K562 (cell line): ENCODE results near the gene ATP9A. TPM values are rescaled to one million over a fixed set of nuclear protein-coding genes. Genes with fewer than 3 reads are reported as not detected.
A peak's percentile ranks its signal among the peaks of the same experiment; 100 is the strongest.

ENCODE experiments used
- ATAC-seq: fragments of 200-7000 bp; cut with Tn5 transposase; 3 replicates; pipeline ENCODE4 v1.9.1; 2020; ENCODE audit warnings: moderate library complexity
- BruUV-seq: library from RNA; stranded (reverse); fragments of 400-500 nt; replicated peaks from 2 replicates; lab custom pipeline; 2021; lab: Mats Ljungman, UMichigan
- CTCF ChIA-PET: fragments of 300-600 bp; formaldehyde crosslinking; extraction: SDS; loops from one replicate; lab custom pipeline; 2021; ENCODE audit warnings: low intra/inter-chr PET ratio; lab: Yijun Ruan, JAX
- POLR2A ChIA-PET: fragments of 300-600, 350-650 bp; sonication (Branson Sonifier 250); formaldehyde crosslinking; extraction: SDS; loops from one replicate; lab custom pipeline; 2021; ENCODE audit warnings: antibody characterized with exemption, inconsistent platforms; lab: Yijun Ruan, JAX
- DNase-seq, 4 experiments: peaks; one replicate each; pipeline versions ENCODE4 v3.0.0 to v3.0.0-alpha.2; 2011 to 2018; ENCODE audit warnings: low spot score in 3 of 4, mixed read lengths in 3 of 4; ENCODE audit errors: extremely low read depth in 1 of 4
- FAIRE-seq: peaks from 2 replicates; lab custom pipeline; 2011; peaks lifted over from hg19 to GRCh38; lab: Jason Lieb, UNC
- H2AFZ ChIP-seq: 2 replicates; pipeline ENCODE4 v1.6.0; 2011; ENCODE audit warnings: low read depth, low read length, control low read depth, inconsistent platforms
- H3K27ac ChIP-seq: fragments of 200-600 bp; 3 replicates; pipeline ENCODE4 v1.8.0; 2011; ENCODE audit warnings: low read depth, mild to moderate bottlenecking, control low read depth, inconsistent platforms, low read length, moderate library complexity, mixed read lengths; ENCODE audit errors: extremely low read depth
- H3K27me3 ChIP-seq, 2 experiments: fragments of 300-600 bp in 1 of 2; 2 replicates in 1 of 2; 3 replicates in 1 of 2; pipeline versions ENCODE4 v1.6.0 to v1.8.0; 2011; ENCODE audit warnings: inconsistent platforms in 2 of 2, low read length in 2 of 2, mild to moderate bottlenecking in 1 of 2, mixed read lengths in 1 of 2, moderate library complexity in 1 of 2; ENCODE audit not compliant: control insufficient read depth in 2 of 2, insufficient read depth in 2 of 2
- H3K36me3 ChIP-seq: fragments of 300-600 bp; 3 replicates; pipeline ENCODE4 v1.8.0; 2011; ENCODE audit warnings: mild to moderate bottlenecking, low read length, inconsistent platforms; ENCODE audit not compliant: control insufficient read depth, insufficient read depth
- H3K4me1 ChIP-seq, 2 experiments: fragments of 200-600 bp in 1 of 2; replicated peaks in 1 of 2; 2 replicates in 1 of 2; 3 replicates in 1 of 2; pipeline versions ENCODE4 v1.5.1 to v1.8.0; 2011; ENCODE audit warnings: inconsistent platforms in 2 of 2, low read length in 2 of 2, mild to moderate bottlenecking in 1 of 2, mixed read lengths in 1 of 2, moderate library complexity in 1 of 2; ENCODE audit not compliant: control insufficient read depth in 2 of 2, insufficient read depth in 2 of 2
- H3K4me2 ChIP-seq: 2 replicates; pipeline ENCODE4 v1.6.1; 2011; ENCODE audit warnings: low read length, control low read depth, inconsistent platforms, mixed read lengths; ENCODE audit not compliant: insufficient read depth
- H3K4me3 ChIP-seq: fragments of 200-600 bp; sonication (generic), shearing (Covaris generic); 2 replicates; pipeline ENCODE4 v1.5.1; 2016; ENCODE audit warnings: control low read depth, inconsistent platforms
- H3K79me2 ChIP-seq: fragments of 200-600 bp; 3 replicates; pipeline ENCODE4 v1.8.0; 2011; ENCODE audit warnings: low read length, inconsistent platforms; ENCODE audit not compliant: control insufficient read depth, insufficient read depth
- H3K9ac ChIP-seq, 2 experiments: 2 replicates each; pipeline versions ENCODE4 v1.6.0 to v1.6.1; 2011; ENCODE audit warnings: low read depth in 2 of 2, low read length in 2 of 2, control low read depth in 1 of 2, inconsistent platforms in 1 of 2, mild to moderate bottlenecking in 1 of 2, mixed read lengths in 1 of 2; ENCODE audit not compliant: insufficient read depth in 1 of 2
- H3K9me1 ChIP-seq: one replicate; pipeline ENCODE4 v1.6.0; 2011; ENCODE audit warnings: inconsistent platforms, mild to moderate bottlenecking, low read length, moderate library complexity; ENCODE audit not compliant: control insufficient read depth, insufficient read depth
- H3K9me3 ChIP-seq: replicated peaks from 2 replicates; pipeline ENCODE4 v1.5.1; 2011; ENCODE audit warnings: low read depth, low read length, inconsistent platforms; ENCODE audit not compliant: control insufficient read depth, insufficient read depth
- H4K20me1 ChIP-seq: replicated peaks from 2 replicates; pipeline ENCODE4 v1.6.1; 2011; ENCODE audit warnings: low read length, inconsistent platforms, mixed read lengths; ENCODE audit not compliant: control insufficient read depth, insufficient read depth
- ELF4 ChIP-seq: fragments of 450-650 bp; formaldehyde crosslinking; IDR thresholded peaks from 2 replicates; pipeline ENCODE4 v1.4.0; 2022; ENCODE audit warnings: missing genetic modification characterization
- SUPT5H ChIP-seq: fragments of 450-650 bp; IDR thresholded peaks from 2 replicates; pipeline ENCODE4 v1.6.1; 2016
- WHSC1 ChIP-seq: IDR thresholded peaks from one replicate; pipeline ENCODE4 v1.6.1; 2012; ENCODE audit warnings: low read length, control low read depth, inconsistent platforms
- WGBS: fragments of 100-300 bp; shearing (Covaris generic); methylation state at CpG from one replicate; pipeline ENCODE4 v1.1.6; 2016; ENCODE audit warnings: low coverage, mixed read lengths; ENCODE audit not compliant: insufficient coverage; ENCODE audit errors: missing lambda C conversion rate; 5-methylcytosine and 5-hydroxymethylcytosine counted together
- in situ Hi-C: fragments of 300-500 bp; cut with MboI; formaldehyde crosslinking; loops from 4 replicates; pipeline ENCODE4 v1.15.0; 2018; ENCODE audit warnings: inconsistent platforms, mixed read lengths
- intact Hi-C: fragments of 100-400 bp; cut with micrococcal nuclease; formaldehyde crosslinking; loops from 2 replicates; pipeline ENCODE4 v1.14.2; 2022
- polyA plus RNA-seq, 8 experiments: library from polyadenylated mRNA; depleted of rRNA in 4 of 8; stranded (reverse) in 5 of 8; unstranded in 3 of 8; fragments of >200 nt; fragmentation: Nextera tagmentation in 2 of 8; fragmentation: Illumina TruSeq in 1 of 8; extraction: Ambion mirVana in 2 of 8; extraction: Trizol in 1 of 8; gene quantifications; 2 replicates each; pipeline versions ENCODE4 v1.2.1 to v1.2.3, GENCODE V29; 2011 to 2014; ENCODE audit warnings: inconsistent platforms in 1 of 8, missing spikeins in 1 of 8
- total RNA-seq, 7 experiments: library from RNA; depleted of rRNA in 6 of 7; stranded (reverse); fragments of >200 nt in 6 of 7; fragmentation: Illumina TruSeq in 2 of 7; extraction: Trizol in 2 of 7; gene quantifications; 2 replicates each; pipeline versions ENCODE4 v1.2.1 to v1.2.3, GENCODE V29; 2011 to 2021; ENCODE audit warnings: low replicate concordance in 1 of 7
- TF ChIP-seq, protein P1 (sequence below): fragments of 200-600 bp; sonication (generic); IDR thresholded peaks from one replicate; pipeline ENCODE4 v1.6.1; 2012; ENCODE audit warnings: mild to moderate bottlenecking, low read depth, low read length, inconsistent platforms
- TF ChIP-seq, protein P2 (sequence below): fragments of 200-800 bp; sonication (Bioruptor generic); IDR thresholded peaks from 2 replicates; pipeline ENCODE4 v1.6.1; 2017; ENCODE audit warnings: missing genetic modification characterization, missing compliant biosample characterization

Gene ATP9A
- total and polyA plus RNA-seq, 9 of the 15 experiments (the other 6 are each of a cell fraction or from before 2014, with no cell fraction given), result 0.18 to 0.62 (median 0.29) TPM

DNA sequence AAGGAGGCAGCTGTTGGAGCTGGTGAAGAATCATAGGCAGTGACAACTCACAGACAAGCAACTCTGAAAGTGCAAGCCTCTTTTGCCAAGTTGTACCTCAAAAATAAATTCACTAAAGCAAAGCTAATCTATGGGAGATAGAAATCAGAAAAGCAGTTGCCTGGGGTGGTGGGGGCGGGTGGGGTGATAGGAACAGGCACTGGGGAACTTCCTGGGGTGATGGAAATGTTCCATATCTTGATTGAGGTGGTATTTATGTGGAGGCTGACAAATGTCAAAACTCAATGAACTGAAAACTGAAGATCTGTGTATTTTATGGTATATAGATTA is 52.4 kb downstream of the ATP9A start:
- in situ Hi-C loops (no loop called here), intact Hi-C loops (no loop called here)
- no peaks in the 10 kb centered on the region for H3K9me1 ChIP-seq
- no peaks in the 10 kb centered on the region for H3K36me3 ChIP-seq
- FAIRE-seq (no peak), ATAC-seq (no peak), DNase-seq (no peak)
- H3K9me3 ChIP-seq, result no peaks in the 10 kb centered on the region
- H3K27me3 ChIP-seq, result peaks cover 18 to 19% of the 10 kb centered on the region in 2 experiments; a peak in 4 of 5 replicates
- H3K4me1 ChIP-seq, result peaks cover 0 to 4% of the 10 kb centered on the region in 2 experiments; a peak in 1 of 5 replicates
- ChIA-PET POLR2A (no interaction called here), CTCF (no interaction called here)
- no peak overlapping the region for H3K4me2 ChIP-seq
- no peak overlapping the region for H3K9ac ChIP-seq
- no peak overlapping the region for H3K27ac ChIP-seq
- TF ChIP-seq, protein P1, sequence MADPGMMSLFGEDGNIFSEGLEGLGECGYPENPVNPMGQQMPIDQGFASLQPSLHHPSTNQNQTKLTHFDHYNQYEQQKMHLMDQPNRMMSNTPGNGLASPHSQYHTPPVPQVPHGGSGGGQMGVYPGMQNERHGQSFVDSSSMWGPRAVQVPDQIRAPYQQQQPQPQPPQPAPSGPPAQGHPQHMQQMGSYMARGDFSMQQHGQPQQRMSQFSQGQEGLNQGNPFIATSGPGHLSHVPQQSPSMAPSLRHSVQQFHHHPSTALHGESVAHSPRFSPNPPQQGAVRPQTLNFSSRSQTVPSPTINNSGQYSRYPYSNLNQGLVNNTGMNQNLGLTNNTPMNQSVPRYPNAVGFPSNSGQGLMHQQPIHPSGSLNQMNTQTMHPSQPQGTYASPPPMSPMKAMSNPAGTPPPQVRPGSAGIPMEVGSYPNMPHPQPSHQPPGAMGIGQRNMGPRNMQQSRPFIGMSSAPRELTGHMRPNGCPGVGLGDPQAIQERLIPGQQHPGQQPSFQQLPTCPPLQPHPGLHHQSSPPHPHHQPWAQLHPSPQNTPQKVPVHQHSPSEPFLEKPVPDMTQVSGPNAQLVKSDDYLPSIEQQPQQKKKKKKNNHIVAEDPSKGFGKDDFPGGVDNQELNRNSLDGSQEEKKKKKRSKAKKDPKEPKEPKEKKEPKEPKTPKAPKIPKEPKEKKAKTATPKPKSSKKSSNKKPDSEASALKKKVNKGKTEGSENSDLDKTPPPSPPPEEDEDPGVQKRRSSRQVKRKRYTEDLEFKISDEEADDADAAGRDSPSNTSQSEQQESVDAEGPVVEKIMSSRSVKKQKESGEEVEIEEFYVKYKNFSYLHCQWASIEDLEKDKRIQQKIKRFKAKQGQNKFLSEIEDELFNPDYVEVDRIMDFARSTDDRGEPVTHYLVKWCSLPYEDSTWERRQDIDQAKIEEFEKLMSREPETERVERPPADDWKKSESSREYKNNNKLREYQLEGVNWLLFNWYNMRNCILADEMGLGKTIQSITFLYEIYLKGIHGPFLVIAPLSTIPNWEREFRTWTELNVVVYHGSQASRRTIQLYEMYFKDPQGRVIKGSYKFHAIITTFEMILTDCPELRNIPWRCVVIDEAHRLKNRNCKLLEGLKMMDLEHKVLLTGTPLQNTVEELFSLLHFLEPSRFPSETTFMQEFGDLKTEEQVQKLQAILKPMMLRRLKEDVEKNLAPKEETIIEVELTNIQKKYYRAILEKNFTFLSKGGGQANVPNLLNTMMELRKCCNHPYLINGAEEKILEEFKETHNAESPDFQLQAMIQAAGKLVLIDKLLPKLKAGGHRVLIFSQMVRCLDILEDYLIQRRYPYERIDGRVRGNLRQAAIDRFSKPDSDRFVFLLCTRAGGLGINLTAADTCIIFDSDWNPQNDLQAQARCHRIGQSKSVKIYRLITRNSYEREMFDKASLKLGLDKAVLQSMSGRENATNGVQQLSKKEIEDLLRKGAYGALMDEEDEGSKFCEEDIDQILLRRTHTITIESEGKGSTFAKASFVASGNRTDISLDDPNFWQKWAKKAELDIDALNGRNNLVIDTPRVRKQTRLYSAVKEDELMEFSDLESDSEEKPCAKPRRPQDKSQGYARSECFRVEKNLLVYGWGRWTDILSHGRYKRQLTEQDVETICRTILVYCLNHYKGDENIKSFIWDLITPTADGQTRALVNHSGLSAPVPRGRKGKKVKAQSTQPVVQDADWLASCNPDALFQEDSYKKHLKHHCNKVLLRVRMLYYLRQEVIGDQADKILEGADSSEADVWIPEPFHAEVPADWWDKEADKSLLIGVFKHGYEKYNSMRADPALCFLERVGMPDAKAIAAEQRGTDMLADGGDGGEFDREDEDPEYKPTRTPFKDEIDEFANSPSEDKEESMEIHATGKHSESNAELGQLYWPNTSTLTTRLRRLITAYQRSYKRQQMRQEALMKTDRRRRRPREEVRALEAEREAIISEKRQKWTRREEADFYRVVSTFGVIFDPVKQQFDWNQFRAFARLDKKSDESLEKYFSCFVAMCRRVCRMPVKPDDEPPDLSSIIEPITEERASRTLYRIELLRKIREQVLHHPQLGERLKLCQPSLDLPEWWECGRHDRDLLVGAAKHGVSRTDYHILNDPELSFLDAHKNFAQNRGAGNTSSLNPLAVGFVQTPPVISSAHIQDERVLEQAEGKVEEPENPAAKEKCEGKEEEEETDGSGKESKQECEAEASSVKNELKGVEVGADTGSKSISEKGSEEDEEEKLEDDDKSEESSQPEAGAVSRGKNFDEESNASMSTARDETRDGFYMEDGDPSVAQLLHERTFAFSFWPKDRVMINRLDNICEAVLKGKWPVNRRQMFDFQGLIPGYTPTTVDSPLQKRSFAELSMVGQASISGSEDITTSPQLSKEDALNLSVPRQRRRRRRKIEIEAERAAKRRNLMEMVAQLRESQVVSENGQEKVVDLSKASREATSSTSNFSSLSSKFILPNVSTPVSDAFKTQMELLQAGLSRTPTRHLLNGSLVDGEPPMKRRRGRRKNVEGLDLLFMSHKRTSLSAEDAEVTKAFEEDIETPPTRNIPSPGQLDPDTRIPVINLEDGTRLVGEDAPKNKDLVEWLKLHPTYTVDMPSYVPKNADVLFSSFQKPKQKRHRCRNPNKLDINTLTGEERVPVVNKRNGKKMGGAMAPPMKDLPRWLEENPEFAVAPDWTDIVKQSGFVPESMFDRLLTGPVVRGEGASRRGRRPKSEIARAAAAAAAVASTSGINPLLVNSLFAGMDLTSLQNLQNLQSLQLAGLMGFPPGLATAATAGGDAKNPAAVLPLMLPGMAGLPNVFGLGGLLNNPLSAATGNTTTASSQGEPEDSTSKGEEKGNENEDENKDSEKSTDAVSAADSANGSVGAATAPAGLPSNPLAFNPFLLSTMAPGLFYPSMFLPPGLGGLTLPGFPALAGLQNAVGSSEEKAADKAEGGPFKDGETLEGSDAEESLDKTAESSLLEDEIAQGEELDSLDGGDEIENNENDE, result no peak
- no peak for TF ChIP-seq SUPT5H
- no peak for TF ChIP-seq ELF4 (CRISPR knock-in tag)
- no peak for TF ChIP-seq WHSC1
- TF ChIP-seq, protein P2, sequence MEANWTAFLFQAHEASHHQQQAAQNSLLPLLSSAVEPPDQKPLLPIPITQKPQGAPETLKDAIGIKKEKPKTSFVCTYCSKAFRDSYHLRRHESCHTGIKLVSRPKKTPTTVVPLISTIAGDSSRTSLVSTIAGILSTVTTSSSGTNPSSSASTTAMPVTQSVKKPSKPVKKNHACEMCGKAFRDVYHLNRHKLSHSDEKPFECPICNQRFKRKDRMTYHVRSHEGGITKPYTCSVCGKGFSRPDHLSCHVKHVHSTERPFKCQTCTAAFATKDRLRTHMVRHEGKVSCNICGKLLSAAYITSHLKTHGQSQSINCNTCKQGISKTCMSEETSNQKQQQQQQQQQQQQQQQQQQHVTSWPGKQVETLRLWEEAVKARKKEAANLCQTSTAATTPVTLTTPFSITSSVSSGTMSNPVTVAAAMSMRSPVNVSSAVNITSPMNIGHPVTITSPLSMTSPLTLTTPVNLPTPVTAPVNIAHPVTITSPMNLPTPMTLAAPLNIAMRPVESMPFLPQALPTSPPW (CRISPR knock-in tag), result peak; percentile 38; the same call in 1 of the 2 replicates
- WGBS, result 0% methylated on average over 1 of the region's 1 CpG
- no peak overlapping the region for H3K4me3 ChIP-seq
- 0 out of 2 replicates have a peak, but pooled peaks cover 2% of the 10 kb centered on the region for H4K20me1 ChIP-seq
- H2AFZ ChIP-seq, result no peak overlapping the region
- BruUV-seq, result no TSS peak
- no peaks in the 10 kb centered on the region for H3K79me2 ChIP-seq
